HG03060 (cell line): ENCODE results near the gene BAIAP2.
"Not testable (repeated sequence)": the region's sequence is repeated elsewhere in the genome, so short reads cannot be mapped to it uniquely, and the experiment has no call there.

Experiments used
- ATAC-seq: cut with Tn5 transposase; IDR thresholded peaks from one replicate; pipeline ENCODE4 v1.9.1; 2021; ENCODE audit warnings: low read depth, moderate number of reproducible peaks; ENCODE audit not compliant: unreplicated experiment

Gene BAIAP2

GRCh38 chr17:81020767-81021497 lies 14.0 kb upstream of the BAIAP2 start:
- no peak for ATAC-seq

- ATAC-seq = no peak
These were observed 13.2 kb upstream of the BAIAP2 start for GRCh38 chr17:81021531-81022343.

GRCh38 chr17:81022344-81022676 lies 12.6 kb upstream of the BAIAP2 start:
- ATAC-seq = no peak

- no peak for ATAC-seq
These were observed 9.7 kb upstream of the BAIAP2 start for GRCh38 chr17:81025065-81025740.

GRCh38 chr17:81025741-81026129 lies 9.2 kb upstream of the BAIAP2 start:
- ATAC-seq = no peak

GRCh38 chr17:81026266-81027036 lies 8.5 kb upstream of the BAIAP2 start:
- no peak for ATAC-seq

- ATAC-seq = no peak
These were observed 7.9 kb upstream of the BAIAP2 start for GRCh38 chr17:81027038-81027437.

GRCh38 chr17:81027591-81028505 lies 7.1 kb upstream of the BAIAP2 start:
- ATAC-seq = no peak

GRCh38 chr17:81028506-81028858 lies 6.5 kb upstream of the BAIAP2 start:
- no peak for ATAC-seq

GRCh38 chr17:81029859-81030258 lies 5.1 kb upstream of the BAIAP2 start:
- ATAC-seq = no peak

GRCh38 chr17:81030312-81030711 lies 4.6 kb upstream of the BAIAP2 start:
- not testable (repeated sequence) for ATAC-seq

GRCh38 chr17:81030741-81031565 lies 4.0 kb upstream of the BAIAP2 start:
- no peak for ATAC-seq

- ATAC-seq = no peak
These were observed 3.1 kb upstream of the BAIAP2 start for GRCh38 chr17:81031566-81032550.

- ATAC-seq = no peak
These were observed 2.1 kb upstream of the BAIAP2 start for GRCh38 chr17:81032641-81033480.

GRCh38 chr17:81033535-81034167 lies 1.3 kb upstream of the BAIAP2 start:
- no peak for ATAC-seq

GRCh38 chr17:81034168-81034777 lies 678 bp upstream of the BAIAP2 start:
- ATAC-seq = no peak
